Lower leg skin (tissue), 4 donors: ENCODE results near the gene RHBDF1. TPM values are rescaled to one million over a fixed set of nuclear protein-coding genes. Genes with fewer than 3 reads are reported as not detected.
A peak's percentile ranks its signal among the peaks of the same experiment; 100 is the strongest.

Experiments
- DNase-seq, 2 donors: peaks; one replicate each; pipeline ENCODE4 v3.0.0-alpha.2; 2019; ENCODE audit warnings: low spot score in 2 of 2
- H3K4me3 ChIP-seq: fragments of 200-600 bp; sonication (generic); 2 replicates; pipeline ENCODE4 v1.5.1; 2017; ENCODE audit warnings: mild to moderate bottlenecking, low read depth; ENCODE audit not compliant: poor library complexity, severe bottlenecking
- CTCF ChIP-seq, 3 donors: fragments of 450-650 bp; IDR thresholded peaks; one replicate each; pipeline ENCODE4 v1.5.1; 2016; ENCODE audit warnings: antibody characterized with exemption in 3 of 3, mild to moderate bottlenecking in 3 of 3, moderate library complexity in 2 of 3
- POLR2A ChIP-seq, 2 donors: fragments of 450-650 bp; IDR thresholded peaks; one replicate each; pipeline ENCODE4 v1.6.1; 2016 to 2017; ENCODE audit warnings: antibody characterized with exemption in 2 of 2, mild to moderate bottlenecking in 1 of 2, moderate library complexity in 1 of 2
- WGBS, 2 donors: methylation state at CpG; one replicate each; pipeline ENCODE4 v1.1.5; 2018; 5-methylcytosine and 5-hydroxymethylcytosine counted together
- intact Hi-C: fragments of 100-400 bp; cut with DNase I; formaldehyde crosslinking; loops from one replicate; pipeline ENCODE4 v1.15.0; 2023; ENCODE audit warnings: low total_unique reads
- total RNA-seq, 4 donors: library from RNA; depleted of rRNA; stranded (reverse); fragments of >200 nt; gene quantifications; one replicate each; pipeline ENCODE4 v1.1.0, GENCODE V29; 2016

The RHBDF1 gene
- total RNA-seq, 4 donors from 2014 or later: 38.6 to 45.9 (median 43.6) TPM

- 86 to 90% methylated on average over 24 to 25 of the region's 25 CpGs for WGBS, 2 donors
- peak in 1 of 2 donors; percentile 84 for DNase-seq
- no peak overlapping the region for H3K4me3 ChIP-seq
Measured at GRCh38 chr16:63998-64913, 8.2 kb downstream of the RHBDF1 start.

GRCh38 chr16:63466-63865, 9.0 kb downstream of the RHBDF1 start:
- DNase-seq: no peak
- WGBS, 2 donors: 92% methylated on average over 10 to 14 of the region's 16 CpGs
- TF ChIP-seq CTCF (IDR thresholded peaks at IDR 0.05) (no peak), POLR2A (IDR thresholded peaks at IDR 0.05) (no peak)
- no peak overlapping the region for H3K4me3 ChIP-seq
- intact Hi-C loops: no loop called here

More at GRCh38 chr16:63998-64913, 8.2 kb downstream of the RHBDF1 start:
- intact Hi-C loops: loop anchor here (2.0 kb wide), 1 partner anchor 33 kb away; no protein-coding TSS in a partner anchor
- TF ChIP-seq POLR2A (IDR thresholded peaks at IDR 0.05) (no peak), CTCF (IDR thresholded peaks at IDR 0.05) (no peak)

GRCh38 chr16:62968-63391, 9.5 kb downstream of the RHBDF1 start:
- WGBS, 2 donors: 95% methylated on average over 21 of the region's 21 CpGs
- no peak overlapping the region for H3K4me3 ChIP-seq
- no peak for DNase-seq
- TF ChIP-seq CTCF (IDR thresholded peaks at IDR 0.05) (no peak), POLR2A (IDR thresholded peaks at IDR 0.05) (no peak)
- intact Hi-C loops: no loop called here

GRCh38 chr16:62283-62967, 10.0 kb downstream of the RHBDF1 start:
- TF ChIP-seq POLR2A (IDR thresholded peaks at IDR 0.05) (no peak), CTCF (IDR thresholded peaks at IDR 0.05) (no peak)
- WGBS, 2 donors: 96% methylated on average over 32 to 34 of the region's 34 CpGs
- intact Hi-C loops: no loop called here

GRCh38 chr16:61879-62281, 10.6 kb downstream of the RHBDF1 start:
- intact Hi-C loops: no loop called here
- DNase-seq: no peak
- no peak overlapping the region for H3K4me3 ChIP-seq
- TF ChIP-seq CTCF (IDR thresholded peaks at IDR 0.05): no peak
- TF ChIP-seq POLR2A (IDR thresholded peaks at IDR 0.05): no peak
- WGBS, 2 donors: 91 to 97% methylated on average over 28 to 31 of the region's 32 CpGs

More at GRCh38 chr16:62283-62967, 10.0 kb downstream of the RHBDF1 start:
- no peak for DNase-seq
- no peak overlapping the region for H3K4me3 ChIP-seq
